SU-DHL-6 (cell line): ENCODE results near the gene ENPP5.

Experiments used
- H2AFZ ChIP-seq: fragments of 200-600 bp; sonication (generic); 2 replicates; pipeline ENCODE4 v1.6.1; 2014; ENCODE audit warnings: low read depth, mild to moderate bottlenecking, moderate library complexity, mixed read lengths, antibody characterized with exemption, low read length; ENCODE audit not compliant: severe bottlenecking
- H3F3A ChIP-seq: fragments of 200-600 bp; shearing (Covaris generic); 2 replicates; pipeline ENCODE4 v1.6.0; 2016; ENCODE audit warnings: antibody characterized with exemption, mild to moderate bottlenecking; ENCODE audit not compliant: insufficient read depth
- H3K27ac ChIP-seq: fragments of 200-600 bp; sonication (generic); 2 replicates; pipeline ENCODE4 v1.5.1; 2016; ENCODE audit warnings: low read depth, mild to moderate bottlenecking, low read length, moderate library complexity, mixed read lengths
- H3K27me3 ChIP-seq: fragments of 200-600 bp; sonication (generic), shearing (Covaris generic); 2 replicates; pipeline ENCODE4 v1.6.0; 2014; ENCODE audit warnings: mild to moderate bottlenecking, low read length
- H3K36me3 ChIP-seq: fragments of 200-600 bp; sonication (generic); 2 replicates; pipeline ENCODE4 v1.6.1; 2014; ENCODE audit warnings: mild to moderate bottlenecking, low read length, mixed read lengths
- H3K4me2 ChIP-seq: fragments of 300-600, 200-600 bp; shearing (Covaris generic), sonication (generic); 2 replicates; pipeline ENCODE4 v1.6.0; 2014; ENCODE audit warnings: low read length, low read depth, mild to moderate bottlenecking; ENCODE audit not compliant: poor library complexity, severe bottlenecking
- H3K4me3 ChIP-seq: fragments of 200-600 bp; sonication (generic); 2 replicates; pipeline ENCODE4 v1.5.1; 2014; ENCODE audit warnings: antibody characterized with exemption, low read length, mild to moderate bottlenecking, mixed read lengths; ENCODE audit not compliant: insufficient read depth, poor library complexity, severe bottlenecking
- H3K79me2 ChIP-seq: fragments of 200-600 bp; sonication (generic); 2 replicates; pipeline ENCODE4 v1.6.1; 2014; ENCODE audit warnings: mild to moderate bottlenecking, low read length, moderate library complexity; ENCODE audit not compliant: insufficient read depth
- H3K9ac ChIP-seq: fragments of 200-600 bp; sonication (generic); 2 replicates; pipeline ENCODE4 v1.7.0; 2014; ENCODE audit warnings: mild to moderate bottlenecking, low read length
- H3K9me2 ChIP-seq: fragments of 200-600 bp; sonication (generic); replicated peaks from 2 replicates; pipeline ENCODE4 v1.6.1; 2014; ENCODE audit warnings: low read length; ENCODE audit not compliant: insufficient read depth
- H3K9me3 ChIP-seq: fragments of 200-600 bp; sonication (generic); 2 replicates; pipeline ENCODE4 v1.6.1; 2014; ENCODE audit warnings: low read length, mixed read lengths; ENCODE audit not compliant: insufficient read depth
- H4K20me1 ChIP-seq: fragments of 200-600 bp; sonication (generic); 2 replicates; pipeline ENCODE4 v1.6.1; 2014; ENCODE audit warnings: low read depth, mild to moderate bottlenecking, antibody characterized with exemption, low read length, moderate library complexity, mixed read lengths
- EZH2phosphoT487 ChIP-seq: fragments of 200-600 bp; sonication (generic), shearing (Covaris generic); conservative IDR thresholded peaks from 2 replicates; pipeline ENCODE4 v1.6.1; 2018; ENCODE audit warnings: mild to moderate bottlenecking, antibody characterized with exemption, low read length, moderate library complexity, mixed read lengths
- TF ChIP-seq, protein P1 (sequence below): fragments of 200-600 bp; sonication (generic); IDR thresholded peaks from one replicate; pipeline ENCODE4 v1.5.1; 2017; ENCODE audit warnings: antibody characterized with exemption, mild to moderate bottlenecking, low read length, moderate library complexity; ENCODE audit not compliant: insufficient read depth, poor library complexity, severe bottlenecking

The ENPP5 gene

DNA sequence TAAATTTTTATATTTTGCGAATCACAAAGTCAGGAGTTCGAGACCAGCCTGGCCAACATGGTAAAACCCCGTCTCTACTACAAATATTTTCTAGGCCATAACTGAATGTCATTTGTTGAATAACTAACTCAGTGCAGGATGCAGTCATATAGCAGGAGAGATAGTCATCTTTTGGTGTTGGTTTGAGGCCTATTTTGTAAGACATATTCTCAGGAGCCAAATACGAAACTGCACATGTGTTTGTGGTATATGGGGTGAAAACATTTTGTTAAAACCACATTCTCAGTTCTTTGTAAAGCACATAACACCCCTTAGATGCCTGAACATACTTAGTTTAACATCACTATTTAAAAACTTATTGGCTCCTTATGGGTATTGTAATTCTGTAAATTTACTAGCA is 4.7 kb upstream of the ENPP5 start:
- Histone ChIP-seq H3K79me2 (no peaks in the 10 kb centered on the region; the same call in 1 of the 2 replicates), H2AFZ (no peak overlapping the region), H3K4me3 (peak overlapping the region; percentile 7), H3K4me2 (peak overlapping the region; percentile 44), H3F3A (peaks cover 17% of the 10 kb centered on the region), H3K9me3 (no peaks in the 10 kb centered on the region), H3K27ac (peak overlapping the region; percentile 58), H3K9ac (peak overlapping the region; percentile 9; the same call in 1 of the 2 replicates), H4K20me1 (no peaks in the 10 kb centered on the region), H3K27me3 (no peaks in the 10 kb centered on the region), H3K9me2 (no peaks in the 10 kb centered on the region), H3K36me3 (no peaks in the 10 kb centered on the region)
- TF ChIP-seq, protein P1, sequence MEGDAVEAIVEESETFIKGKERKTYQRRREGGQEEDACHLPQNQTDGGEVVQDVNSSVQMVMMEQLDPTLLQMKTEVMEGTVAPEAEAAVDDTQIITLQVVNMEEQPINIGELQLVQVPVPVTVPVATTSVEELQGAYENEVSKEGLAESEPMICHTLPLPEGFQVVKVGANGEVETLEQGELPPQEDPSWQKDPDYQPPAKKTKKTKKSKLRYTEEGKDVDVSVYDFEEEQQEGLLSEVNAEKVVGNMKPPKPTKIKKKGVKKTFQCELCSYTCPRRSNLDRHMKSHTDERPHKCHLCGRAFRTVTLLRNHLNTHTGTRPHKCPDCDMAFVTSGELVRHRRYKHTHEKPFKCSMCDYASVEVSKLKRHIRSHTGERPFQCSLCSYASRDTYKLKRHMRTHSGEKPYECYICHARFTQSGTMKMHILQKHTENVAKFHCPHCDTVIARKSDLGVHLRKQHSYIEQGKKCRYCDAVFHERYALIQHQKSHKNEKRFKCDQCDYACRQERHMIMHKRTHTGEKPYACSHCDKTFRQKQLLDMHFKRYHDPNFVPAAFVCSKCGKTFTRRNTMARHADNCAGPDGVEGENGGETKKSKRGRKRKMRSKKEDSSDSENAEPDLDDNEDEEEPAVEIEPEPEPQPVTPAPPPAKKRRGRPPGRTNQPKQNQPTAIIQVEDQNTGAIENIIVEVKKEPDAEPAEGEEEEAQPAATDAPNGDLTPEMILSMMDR, result no peak

GRCh38 chr6:46174904-46175303 is 4.1 kb upstream of the ENPP5 start:
- TF ChIP-seq, protein P1, result no peak
- TF ChIP-seq EZH2phosphoT487, result no peak
- H3K9ac ChIP-seq, result no peak overlapping the region
- no peak overlapping the region for H3K4me2 ChIP-seq
- no peaks in the 10 kb centered on the region for H3K9me3 ChIP-seq
- no peaks in the 10 kb centered on the region for H3K9me2 ChIP-seq
- H3K36me3 ChIP-seq, result no peaks in the 10 kb centered on the region
- no peak overlapping the region for H3K27ac ChIP-seq
- H3K27me3 ChIP-seq, result no peaks in the 10 kb centered on the region
- no peak overlapping the region for H3K4me3 ChIP-seq
- H2AFZ ChIP-seq, result no peak overlapping the region
- H3K79me2 ChIP-seq, result peaks cover 5% of the 10 kb centered on the region; the same call in 1 of the 2 replicates
- peaks cover 17% of the 10 kb centered on the region for H3F3A ChIP-seq
- H4K20me1 ChIP-seq, result no peaks in the 10 kb centered on the region

DNA sequence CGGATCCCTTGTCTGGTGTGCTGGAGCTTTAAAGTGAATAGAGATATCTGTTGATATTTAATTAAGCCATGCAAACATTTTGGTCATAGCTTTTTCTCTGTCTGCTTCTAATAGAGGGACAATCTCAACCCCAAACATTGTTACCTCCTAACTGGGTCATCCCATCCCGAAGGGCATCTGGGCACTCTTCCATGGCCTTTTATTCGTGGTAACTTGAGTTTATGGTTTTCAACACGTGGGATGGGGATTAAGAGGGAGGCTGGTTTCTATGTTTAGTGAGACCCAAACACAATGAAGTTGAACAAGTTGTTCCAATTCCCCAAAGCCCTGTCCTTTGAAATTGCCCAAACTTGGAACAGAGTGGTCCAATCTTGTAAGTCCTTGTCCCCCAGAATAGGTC is 1.4 kb upstream of the ENPP5 start:
- H3K9ac ChIP-seq, result no peak overlapping the region
- H3K79me2 ChIP-seq, result peaks cover 6% of the 10 kb centered on the region; the same call in 1 of the 2 replicates
- H3K4me2 ChIP-seq, result no peak overlapping the region
- peaks cover 6% of the 10 kb centered on the region; the same call in 1 of the 2 replicates for H3K36me3 ChIP-seq
- no peak overlapping the region for H3K27ac ChIP-seq
- no peaks in the 10 kb centered on the region for H4K20me1 ChIP-seq
- H3K27me3 ChIP-seq, result no peaks in the 10 kb centered on the region
- TF ChIP-seq, protein P1, result no peak
- no peak for TF ChIP-seq EZH2phosphoT487
- no peak overlapping the region for H3K4me3 ChIP-seq
- no peaks in the 10 kb centered on the region for H3K9me3 ChIP-seq
- H3F3A ChIP-seq, result peaks cover 24% of the 10 kb centered on the region
- no peak overlapping the region for H2AFZ ChIP-seq
- no peaks in the 10 kb centered on the region for H3K9me2 ChIP-seq
